GM13976 (cell line): ENCODE measurements around the gene AP5Z1.

Experiments
- DNase-seq: peaks from one replicate; pipeline ENCODE4 v3.0.0; 2012; ENCODE audit warnings: low spot score
- in situ Hi-C: fragments of 300-500 bp; cut with MboI; formaldehyde crosslinking; loops from one replicate; pipeline ENCODE4 v1.12.0; 2022; ENCODE audit warnings: low sequenced_read_pairs, mixed read lengths, inconsistent platforms; ENCODE audit not compliant: unreplicated experiment
- TF ChIP-seq, protein P1 (sequence below): IDR thresholded peaks from 2 replicates; pipeline ENCODE4 v1.5.1; 2012; ENCODE audit warnings: borderline replicate concordance, mild to moderate bottlenecking; ENCODE audit not compliant: insufficient read depth; ENCODE audit errors: extremely low read depth, missing control alignments, control extremely low read depth

The AP5Z1 gene

DNA sequence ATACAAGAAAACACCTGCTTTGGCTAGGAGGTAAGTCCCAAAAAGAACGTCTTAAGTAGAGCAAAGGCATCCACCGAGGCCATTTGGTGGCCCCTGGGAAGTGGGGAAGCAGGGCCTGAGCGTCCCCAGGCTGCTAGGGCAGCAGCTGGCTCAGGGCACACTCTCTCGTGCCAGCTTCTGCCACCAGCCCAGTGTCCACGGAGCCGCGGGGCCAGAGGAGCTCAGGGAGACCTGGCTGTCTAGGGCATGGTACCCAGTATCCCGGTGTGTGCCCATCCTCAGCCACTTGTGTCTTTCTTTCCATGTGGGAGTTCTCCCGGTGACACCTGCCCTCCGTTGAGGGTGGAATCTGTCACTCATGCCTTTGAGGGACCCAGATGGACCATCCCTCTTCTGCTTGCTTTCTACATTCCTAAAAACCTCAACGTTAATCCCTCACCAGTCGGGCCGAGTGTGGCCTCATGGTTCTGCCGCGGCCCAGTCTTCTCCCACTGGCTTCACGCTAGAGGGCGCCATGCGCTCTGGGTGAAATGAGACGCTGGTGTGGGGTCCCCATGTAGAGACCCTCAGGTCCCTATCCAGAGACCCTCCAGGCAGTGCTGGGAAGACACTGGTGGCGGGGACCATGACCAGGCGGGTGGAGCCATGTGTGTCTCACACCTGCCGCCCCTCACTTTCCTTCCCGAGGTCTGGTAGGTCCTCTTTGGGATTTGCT is 9.5 kb upstream of the AP5Z1 start:
- TF ChIP-seq, protein P1, sequence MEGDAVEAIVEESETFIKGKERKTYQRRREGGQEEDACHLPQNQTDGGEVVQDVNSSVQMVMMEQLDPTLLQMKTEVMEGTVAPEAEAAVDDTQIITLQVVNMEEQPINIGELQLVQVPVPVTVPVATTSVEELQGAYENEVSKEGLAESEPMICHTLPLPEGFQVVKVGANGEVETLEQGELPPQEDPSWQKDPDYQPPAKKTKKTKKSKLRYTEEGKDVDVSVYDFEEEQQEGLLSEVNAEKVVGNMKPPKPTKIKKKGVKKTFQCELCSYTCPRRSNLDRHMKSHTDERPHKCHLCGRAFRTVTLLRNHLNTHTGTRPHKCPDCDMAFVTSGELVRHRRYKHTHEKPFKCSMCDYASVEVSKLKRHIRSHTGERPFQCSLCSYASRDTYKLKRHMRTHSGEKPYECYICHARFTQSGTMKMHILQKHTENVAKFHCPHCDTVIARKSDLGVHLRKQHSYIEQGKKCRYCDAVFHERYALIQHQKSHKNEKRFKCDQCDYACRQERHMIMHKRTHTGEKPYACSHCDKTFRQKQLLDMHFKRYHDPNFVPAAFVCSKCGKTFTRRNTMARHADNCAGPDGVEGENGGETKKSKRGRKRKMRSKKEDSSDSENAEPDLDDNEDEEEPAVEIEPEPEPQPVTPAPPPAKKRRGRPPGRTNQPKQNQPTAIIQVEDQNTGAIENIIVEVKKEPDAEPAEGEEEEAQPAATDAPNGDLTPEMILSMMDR: no peak
- DNase-seq: no peak
- in situ Hi-C loops: loop anchor here (25.0 kb wide), 1 partner anchor 154 kb away; no protein-coding TSS in a partner anchor

DNA sequence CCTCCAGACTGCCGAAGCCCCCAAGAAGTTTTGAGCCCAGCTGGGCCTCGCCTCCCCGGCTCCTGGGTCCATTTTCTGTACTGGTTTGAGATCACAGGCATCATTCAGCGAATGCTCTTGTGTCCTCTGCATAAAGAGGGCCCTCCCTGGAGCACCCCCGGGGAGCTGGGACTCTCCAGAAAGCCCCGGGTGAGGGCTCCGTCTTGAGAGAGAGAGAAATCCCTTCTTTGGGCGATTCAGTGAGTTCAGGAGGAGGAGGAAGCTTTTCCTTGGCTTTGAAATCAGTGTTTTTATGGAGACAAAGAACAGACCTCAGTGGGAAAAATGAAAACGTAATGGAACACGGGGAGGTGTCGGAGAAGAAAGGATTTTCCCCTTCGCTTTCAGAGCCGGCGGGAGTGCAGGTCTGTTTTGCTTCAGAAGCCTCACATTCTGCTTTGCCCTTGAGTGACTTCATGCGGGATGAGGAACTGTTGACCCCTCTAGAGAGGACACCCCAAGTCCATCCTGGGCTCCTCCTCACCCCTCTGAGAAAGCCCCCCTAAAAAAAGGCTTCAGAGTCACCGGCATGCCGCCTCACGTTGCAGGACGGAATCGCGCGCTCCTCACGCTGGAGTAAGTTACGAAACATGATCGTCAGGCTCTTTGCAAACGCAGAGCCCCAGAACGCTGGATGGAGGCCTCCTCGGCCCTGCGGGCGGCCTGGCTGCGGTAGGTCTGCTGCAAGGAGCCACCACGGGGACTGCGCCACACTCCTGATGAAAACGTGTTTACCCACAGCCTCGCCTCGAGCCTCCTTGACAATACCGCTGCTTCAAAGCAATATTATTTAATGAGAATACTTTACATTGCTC is 8.5 kb upstream of the AP5Z1 start:
- DNase-seq: no peak
- TF ChIP-seq, protein P1: no peak
- in situ Hi-C loops: loop anchor here (25.0 kb wide), 1 partner anchor 155 kb away; no protein-coding TSS in a partner anchor

DNA sequence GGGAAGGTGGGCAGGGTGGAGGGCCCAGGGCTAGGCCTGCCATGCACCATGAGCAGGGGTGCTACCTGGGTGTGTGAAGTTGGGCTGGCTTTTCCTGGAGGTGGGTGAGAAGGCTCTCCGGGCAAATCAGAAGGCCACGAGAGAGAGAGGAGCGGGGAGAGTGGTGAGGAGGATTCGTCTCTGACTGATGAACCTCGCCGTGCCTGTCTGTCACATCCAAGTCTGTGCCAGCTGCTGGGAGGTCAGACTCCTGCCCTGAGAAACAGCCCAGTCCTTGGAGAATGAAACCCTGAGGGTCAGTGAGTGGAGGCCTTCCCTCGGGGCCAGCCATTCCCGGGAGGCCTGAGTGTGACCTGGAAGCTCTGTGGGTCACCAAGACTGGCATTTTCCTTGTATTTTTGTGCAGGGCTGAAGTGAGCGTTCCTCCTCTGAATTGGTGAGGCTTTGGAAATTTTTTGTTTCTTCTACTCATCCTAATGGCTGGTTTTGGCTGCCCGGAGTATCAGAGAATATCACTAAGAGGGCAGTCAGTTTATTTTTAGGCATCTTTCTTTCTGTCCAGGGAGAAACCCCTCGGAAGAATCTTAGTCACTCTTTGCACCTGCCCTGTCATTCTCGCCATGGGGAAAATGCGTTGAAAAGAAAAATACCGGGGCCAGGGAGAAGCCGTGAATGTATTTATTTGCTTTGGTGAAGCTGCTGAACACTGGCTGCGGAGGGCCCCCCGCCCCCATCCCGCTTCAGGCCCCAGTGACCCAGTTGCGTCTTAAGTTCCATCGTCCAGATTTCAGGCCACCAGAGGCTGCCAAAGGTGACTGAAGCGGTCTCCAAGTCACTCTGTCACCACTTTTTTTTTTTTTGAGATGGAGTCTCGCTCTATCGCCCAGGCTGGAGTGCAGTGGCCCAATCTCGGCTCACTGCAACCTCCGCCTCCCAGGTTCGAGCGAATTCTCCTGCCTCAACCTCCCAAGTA is 6.5 kb upstream of the AP5Z1 start:
- TF ChIP-seq, protein P1: no peak
- no peak for DNase-seq
- in situ Hi-C loops: loop anchor here (25.0 kb wide), 1 partner anchor 157 kb away; no protein-coding TSS in a partner anchor

DNA sequence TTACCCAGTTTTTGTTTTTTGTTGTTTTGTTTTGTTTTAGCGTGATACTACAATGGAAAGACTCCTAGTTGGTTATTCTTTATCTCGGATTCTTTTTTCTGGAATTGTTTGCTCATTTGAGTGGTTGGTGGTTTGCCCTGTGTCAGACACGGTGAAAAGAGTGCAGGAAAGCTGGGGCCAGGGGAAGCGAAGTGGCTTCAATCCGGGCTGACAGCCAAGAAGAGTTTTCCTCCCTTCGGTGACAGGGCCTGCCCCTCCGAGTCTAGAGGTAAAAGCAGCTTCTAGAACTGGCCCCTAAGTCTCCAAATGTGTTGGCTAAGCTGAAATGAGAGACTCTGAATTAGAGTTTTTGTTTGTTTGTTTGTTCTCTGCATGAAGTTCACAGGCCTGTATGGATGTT is 5.7 kb upstream of the AP5Z1 start:
- DNase-seq: no peak
- in situ Hi-C loops: loop anchor here (25.0 kb wide), 1 partner anchor 157 kb away; no protein-coding TSS in a partner anchor
- TF ChIP-seq, protein P1: no peak

DNA sequence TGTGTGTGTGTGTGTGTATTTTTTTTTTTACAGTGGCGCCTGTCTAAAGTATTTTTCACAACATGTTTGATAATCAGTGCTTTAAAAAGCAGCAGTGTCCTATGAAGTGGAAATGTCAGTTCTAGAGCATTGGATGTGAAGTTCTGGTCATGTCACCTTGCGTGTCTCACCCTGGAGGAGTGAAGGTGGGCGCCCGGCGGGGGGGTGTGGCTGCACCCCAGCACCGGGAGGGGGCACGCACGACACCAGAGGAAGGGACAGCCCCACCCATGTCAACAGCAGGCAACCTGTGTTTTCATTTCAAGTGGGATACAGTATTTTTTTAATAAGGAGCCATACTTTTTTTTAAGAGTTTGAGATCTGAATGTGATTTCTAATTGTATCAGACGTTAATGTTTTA is 4.5 kb upstream of the AP5Z1 start:
- DNase-seq: no peak
- TF ChIP-seq, protein P1: no peak
- in situ Hi-C loops: loop anchor here (25.0 kb wide), 1 partner anchor 159 kb away; no protein-coding TSS in a partner anchor

DNA sequence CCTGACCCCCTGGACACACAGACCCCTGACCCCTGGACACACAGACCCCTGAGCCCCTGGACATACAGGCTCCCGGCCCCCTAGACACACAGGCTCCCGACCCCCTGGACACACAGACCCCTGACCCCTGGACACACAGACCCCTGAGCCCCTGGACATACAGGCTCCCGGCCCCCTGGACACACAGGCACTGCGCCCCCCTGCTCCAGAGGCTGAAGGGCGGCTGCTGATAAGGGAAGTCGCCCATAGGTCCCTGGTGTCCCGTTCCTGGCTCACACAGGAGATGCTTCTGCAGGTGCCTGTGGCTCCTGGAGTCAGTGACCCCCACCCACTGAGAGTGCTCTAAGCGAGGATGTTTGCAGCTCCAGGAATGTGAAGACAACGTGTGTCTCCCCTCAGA is 3.7 kb upstream of the AP5Z1 start:
- DNase-seq: no peak
- TF ChIP-seq, protein P1: no peak
- in situ Hi-C loops: loop anchor here (25.0 kb wide), 1 partner anchor 159 kb away; no protein-coding TSS in a partner anchor
